NCI-H460 (cell line): ENCODE measurements around the gene PCCA. TPM values are rescaled to one million over a fixed set of nuclear protein-coding genes. Genes with fewer than 3 reads are reported as not detected.

ENCODE experiments used
- DNase-seq: peaks from one replicate; pipeline ENCODE4 v3.0.0-alpha.2; 2016; ENCODE audit warnings: low read depth; ENCODE audit errors: extremely low read depth
- total RNA-seq: library from RNA; depleted of rRNA; stranded (reverse); fragments of >200 nt; shearing (Covaris generic); gene quantifications from 2 replicates; pipeline ENCODE4 v1.2.3, GENCODE V29; 2014

PCCA gene
- total RNA-seq, 1 experiment from 2014 or later, result 15.7 TPM

- no peak for DNase-seq
These were observed 443.3 kb downstream of the PCCA start for GRCh38 chr13:100532090-100532766.

GRCh38 chr13:100532836-100533435, 444.0 kb downstream of the PCCA start:
- no peak for DNase-seq

GRCh38 chr13:100533588-100534041, 444.7 kb downstream of the PCCA start:
- DNase-seq, result no peak

DNA sequence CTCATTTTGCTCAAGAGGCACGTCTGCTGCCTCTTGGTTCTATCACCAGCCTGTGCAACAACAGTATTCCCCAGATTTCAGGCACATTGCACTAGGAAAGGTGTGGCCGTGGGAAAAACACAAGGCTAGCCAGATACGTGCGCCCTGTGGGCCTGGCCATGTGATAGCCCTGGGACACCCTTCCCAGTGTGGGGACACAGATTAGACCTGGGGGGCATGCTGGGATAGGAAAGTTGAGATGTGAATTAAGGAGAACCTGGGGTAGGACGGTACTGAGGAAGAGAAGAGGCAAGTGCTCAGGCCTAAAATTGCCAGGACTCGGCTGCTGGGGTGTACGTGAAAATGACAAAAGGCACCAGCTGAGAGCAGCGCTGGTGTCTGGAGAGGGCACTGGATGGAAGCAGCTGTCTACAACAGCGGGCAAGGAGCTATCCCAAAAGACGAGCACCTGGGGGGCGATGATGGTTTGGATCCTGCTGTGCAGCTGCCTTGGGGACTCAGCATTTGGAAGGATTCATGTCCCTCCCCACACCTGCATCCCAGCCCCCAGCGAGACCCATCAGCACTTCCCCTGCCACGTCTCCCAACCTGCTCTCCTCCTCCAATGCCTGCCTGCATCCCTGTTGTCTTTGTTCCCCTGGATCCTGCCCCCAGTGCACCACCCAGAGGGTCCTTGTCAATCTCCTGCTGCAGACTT, 445.4 kb downstream of the PCCA start:
- no peak for DNase-seq

- no peak for DNase-seq
These were observed 446.0 kb downstream of the PCCA start for GRCh38 chr13:100534911-100535310.

DNA sequence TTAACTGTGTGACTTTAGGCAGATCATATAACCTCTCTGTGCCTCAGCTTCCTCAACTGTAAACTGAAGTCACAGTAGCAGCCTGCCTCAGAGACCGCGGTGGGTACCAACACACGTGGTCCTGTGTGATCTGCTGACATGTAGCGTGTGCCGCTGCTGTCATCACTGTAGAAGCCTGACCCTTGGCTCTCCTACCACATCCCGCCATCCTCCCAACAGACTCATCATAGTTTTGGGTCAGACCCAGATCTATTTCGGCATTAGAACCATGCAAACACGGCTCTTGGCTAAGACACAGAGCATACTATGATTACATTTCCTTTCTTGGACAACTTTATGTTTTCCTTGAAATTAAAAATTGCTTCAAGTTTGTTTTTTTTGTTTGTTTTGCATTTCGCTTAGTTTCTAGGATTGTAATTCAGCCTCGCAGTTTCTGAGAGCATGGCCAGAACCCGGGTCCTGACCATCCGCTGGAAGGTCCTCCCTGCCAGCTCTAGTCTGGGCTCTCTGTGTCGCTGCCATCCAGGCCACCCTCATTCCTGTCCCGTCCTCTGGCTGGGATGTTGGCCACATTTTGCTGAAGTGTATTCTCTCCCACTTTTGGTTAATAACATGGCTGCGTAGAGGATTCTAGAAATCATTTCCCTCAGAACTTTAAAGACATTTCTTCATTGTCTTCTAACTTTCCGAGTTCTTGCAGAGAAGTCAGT, 446.7 kb downstream of the PCCA start:
- no peak for DNase-seq

DNA sequence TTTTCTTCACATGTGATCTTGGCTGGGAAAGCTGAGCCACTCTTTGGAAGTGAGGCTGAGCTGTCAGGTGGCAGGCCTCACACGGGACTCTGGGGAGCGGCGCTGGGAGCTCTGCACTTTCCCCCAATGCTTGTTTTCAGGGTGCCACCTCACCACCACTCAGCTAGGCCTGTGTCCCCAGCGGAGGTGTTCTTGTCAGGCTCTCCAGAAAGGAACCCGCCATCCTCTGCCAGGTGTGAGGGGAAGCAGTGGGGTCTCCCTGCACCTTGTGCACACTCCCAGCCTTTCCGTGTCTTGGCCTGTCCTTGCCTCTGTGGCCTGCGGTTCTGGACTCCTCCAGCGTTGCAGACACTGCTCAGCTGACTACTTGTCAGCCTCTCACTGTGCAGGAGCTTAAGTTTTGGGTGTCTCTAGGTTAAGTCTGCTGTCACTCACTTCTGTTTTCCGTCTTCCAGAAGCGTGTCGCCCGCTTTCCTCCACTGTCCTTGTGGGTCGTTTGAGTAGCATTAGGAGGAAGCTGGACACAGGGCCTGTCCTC, 447.8 kb downstream of the PCCA start:
- DNase-seq, result no peak

DNA sequence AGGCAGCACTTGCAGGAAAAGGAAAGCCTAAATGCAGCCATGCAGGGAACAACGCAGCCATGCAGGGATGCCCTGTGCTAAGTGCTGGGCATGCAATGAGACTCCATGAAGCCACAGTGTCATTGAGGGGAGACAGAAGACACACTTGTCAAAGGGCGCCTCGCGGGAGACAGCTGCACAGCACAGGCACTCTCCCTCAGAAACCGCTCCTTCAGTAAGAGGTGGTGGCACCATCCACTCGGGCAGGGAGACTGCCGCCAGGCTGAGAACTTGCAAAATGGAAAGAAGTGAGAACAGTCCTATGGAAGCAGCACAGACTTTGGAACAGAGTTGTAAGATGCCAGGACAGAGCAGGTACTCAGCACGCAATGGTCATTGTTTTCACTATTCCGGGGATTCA, 448.6 kb downstream of the PCCA start:
- DNase-seq, result no peak

DNA sequence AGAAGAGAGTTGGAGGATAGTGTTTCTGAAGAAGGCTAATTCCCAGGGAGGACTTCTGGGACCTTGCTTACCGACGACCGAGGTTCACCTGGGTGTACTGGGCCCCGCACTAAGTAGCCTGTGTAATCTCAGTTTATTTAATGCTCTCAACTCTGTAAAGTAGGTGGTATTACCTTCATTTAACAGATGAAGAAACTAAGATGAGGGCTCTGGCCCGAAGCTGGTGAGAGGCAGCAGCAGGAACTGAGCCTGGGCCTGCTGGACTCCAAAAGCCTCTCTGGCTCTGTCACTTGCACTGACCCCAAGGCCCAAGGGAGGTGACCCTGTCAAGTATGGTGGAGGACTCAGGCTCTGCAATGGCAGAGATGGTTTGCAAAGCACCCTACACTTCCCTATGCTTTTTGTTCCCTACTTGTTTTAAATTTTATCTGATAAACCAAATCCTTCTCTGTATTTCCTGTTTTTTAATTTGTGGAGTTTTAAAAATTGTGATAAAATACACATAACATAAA, 449.1 kb downstream of the PCCA start:
- no peak for DNase-seq

DNA sequence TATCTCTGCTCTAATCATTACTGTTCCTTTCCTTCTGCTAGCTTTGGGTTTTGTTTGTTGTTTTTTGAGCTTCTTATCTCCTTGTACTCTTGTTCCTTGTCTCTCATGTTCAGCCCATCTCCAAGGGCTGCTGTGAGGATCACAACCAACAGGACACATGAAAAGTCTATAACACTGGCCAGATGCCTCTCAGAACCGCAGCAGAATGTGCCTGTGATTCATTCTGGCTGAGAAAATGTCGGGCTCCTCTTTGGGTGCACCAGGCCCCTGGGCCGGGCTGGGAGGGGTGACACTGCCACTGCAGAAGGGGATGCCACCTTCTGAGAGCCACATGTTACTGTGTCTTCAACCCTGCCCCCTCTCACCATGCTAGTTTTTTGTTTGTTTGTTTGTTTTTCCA, 451.7 kb downstream of the PCCA start:
- DNase-seq, result no peak

DNA sequence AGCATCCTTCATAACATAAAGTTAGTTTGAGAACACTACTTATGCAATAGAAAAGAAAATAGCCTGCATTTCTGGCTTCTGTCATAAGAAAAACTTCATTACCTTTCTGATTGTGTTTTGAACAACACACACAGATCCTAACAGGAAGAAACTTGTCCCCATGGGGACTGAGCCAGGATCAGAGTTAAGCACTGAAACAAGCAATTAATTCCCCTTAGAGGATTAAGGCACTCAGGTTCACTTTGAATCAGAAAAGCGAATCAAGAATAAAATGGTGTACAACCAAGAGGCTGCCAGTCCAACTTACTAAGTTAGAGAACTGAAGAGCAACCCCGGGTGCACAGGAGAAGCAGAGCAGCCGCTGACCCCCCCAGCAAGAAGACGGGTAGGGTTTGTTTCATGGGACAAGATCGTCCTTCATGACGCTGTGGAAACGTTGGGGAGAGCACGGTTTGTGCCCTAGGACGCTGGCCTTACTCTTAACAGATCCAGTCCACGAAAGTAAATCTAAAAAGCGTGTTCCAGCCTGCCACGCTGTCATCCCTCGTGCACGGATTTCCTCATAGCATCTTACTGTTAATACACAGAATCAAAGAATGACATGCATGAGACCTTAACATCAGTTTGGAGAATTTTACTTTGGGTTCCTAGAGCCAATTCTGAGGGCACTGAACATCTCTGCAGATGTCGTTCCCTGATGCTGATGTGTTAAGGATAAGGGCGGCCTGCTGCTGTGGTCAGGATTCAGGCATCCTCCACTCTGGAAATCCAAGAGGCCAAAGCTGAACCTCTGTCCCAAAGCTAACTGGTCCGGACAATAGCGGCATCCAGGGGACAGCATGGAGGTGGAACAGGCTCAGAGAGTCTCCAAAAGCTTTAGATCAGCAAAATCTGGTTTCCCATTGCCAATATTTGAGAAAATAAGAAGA, 453.3 kb downstream of the PCCA start:
- no peak for DNase-seq

- no peak for DNase-seq
These were observed 453.9 kb downstream of the PCCA start for GRCh38 chr13:100542826-100543156.

DNA sequence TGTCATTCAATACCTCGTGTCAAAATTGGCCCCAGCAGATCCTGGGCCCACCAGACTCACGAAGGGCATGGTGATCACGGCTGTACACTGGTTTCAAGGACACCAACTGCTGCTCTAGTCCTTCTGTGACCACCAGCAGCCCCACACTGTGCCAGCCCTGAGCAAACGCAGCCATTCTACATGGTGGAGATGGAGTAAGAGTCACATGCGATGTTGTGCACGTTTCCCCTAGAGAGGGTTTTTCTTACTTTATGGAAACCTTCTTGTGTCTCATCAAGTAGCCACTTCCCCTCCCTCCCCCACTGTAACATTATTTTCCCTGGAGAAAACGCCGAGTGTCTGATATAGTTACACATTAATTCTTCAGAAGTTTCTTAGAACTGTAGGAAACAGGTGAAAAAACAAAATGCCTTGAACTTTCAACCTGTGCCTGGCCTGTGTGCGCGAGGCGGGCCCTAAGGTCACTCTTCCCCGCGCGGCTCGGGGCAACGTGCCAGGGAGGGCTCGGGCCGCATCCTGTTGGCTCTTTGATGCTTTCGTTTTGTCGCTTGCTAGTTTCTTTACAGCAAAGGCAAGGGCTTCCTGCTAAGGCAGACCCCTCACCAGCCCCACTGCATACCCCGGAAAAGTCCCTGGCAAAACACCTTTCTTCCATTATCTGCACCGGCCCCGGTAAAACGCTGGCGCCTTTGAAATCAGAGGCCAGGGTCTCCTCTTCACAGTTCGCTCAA, 455.1 kb downstream of the PCCA start:
- no peak for DNase-seq

DNA sequence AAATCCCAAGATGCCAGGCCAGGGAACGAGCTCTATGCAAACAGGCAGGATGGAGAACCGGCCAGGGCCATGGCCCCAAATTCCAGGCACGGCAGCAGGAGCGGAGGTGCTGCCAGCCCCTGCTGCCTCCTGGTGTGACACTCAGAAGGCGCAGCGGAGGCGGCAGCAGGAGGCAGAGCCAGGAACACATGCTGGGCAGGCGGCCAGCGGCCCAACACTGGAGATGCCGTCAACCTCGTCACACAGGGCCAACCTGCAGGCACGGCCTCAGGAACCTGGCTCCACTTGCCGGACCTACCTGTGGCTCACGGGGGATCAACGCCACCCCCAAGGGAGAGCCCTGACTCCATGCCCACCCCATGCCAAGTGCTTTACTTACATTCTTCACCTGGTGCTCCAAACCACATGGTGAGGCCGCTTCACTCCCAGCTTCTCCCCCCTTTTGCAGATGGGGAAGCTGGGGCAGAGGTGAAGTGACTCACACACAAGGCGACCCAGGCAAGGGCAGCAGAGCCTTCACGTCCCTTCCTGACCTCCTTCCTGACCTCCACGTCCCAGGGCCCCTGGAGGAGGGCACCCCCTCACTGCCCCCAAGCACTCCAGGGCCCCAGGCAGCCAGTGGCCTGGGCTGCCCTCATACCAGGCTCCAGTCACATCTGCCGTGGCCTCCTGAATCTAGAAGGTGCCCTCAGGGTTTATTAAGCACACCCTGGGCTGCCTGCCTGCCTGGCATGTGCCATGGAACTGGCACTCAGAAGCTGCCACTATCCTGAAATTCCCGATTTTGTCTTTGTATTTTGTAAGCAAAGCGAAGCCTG, 456.2 kb downstream of the PCCA start:
- DNase-seq, result no peak

- no peak for DNase-seq
These were observed 456.8 kb downstream of the PCCA start for GRCh38 chr13:100545684-100546061.

DNA sequence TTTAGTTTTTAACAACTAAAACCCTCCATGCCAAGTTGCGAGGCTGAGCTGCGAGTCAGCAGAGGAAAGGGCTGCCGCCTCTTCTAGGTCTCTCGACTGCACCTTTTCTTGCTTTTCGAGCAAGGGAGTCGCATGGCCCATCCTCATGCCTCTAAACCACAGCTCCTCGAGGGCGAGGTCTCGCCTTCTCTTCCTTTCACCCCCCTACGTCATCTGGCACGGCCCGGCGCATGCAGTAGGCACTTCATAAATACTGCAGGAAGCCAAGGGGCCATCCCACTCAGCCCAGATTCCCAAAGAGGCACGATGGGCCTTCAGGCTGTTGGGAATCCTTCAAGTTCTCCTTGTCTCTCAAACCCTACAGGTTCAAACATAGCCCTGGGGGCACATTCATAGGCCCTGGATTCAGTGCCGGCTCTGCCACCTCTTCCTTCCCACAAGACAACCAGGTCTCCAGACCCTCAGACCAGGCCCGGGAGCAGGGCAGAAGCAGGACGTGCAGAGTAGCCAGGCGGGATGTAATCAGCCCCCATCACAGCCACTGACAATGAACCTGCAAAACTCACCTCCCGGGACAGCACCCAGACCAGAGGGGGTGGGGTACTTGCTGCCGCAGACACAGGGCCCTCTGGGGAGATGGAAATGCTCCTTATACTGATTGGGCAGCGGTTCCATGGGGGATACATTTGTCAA, 458.0 kb downstream of the PCCA start:
- DNase-seq, result no peak

DNA sequence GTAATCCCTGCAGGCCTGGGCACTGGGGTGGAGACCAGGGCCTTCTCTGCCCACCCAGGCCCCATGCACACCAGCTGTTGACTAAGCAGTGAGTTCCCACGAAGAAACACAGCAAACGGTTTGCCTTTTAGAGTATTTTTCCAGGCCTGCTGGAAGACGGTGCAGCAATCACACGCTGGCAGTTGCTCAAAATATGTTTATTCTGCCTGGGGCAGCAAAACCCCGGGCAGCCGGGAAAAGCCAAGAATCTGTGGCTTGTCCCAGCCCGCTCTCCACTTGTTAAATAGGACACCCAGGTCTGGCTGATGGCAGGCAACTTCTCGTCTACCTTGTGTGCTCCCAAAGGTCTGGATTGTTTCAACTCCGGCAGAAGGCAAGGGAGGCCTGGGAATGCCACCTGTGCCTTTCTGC, 458.9 kb downstream of the PCCA start:
- DNase-seq, result no peak

- DNase-seq, result no peak
These were observed 460.4 kb downstream of the PCCA start for GRCh38 chr13:100549316-100549715.
